Measurements from ENCODE around the gene GRM7. TPM values are rescaled to one million over a fixed set of nuclear protein-coding genes. Genes with fewer than 3 reads are reported as not detected.

Gene GRM7
- total and polyA plus RNA-seq, 2 of the 4 experiments (the other 2 are of a cell fraction), result not detected

GRCh38 chr3:7737263-7737662 is 876.3 kb downstream of the GRM7 start:
- Histone ChIP-seq H4K91ac (ENCODE audit: insufficient read depth, low read depth, low read length) (no peak overlapping the region), H3K4me1 (ENCODE audit: control insufficient read depth, insufficient read depth, low read length) (no peaks in the 10 kb centered on the region), H2AFZ (replicated peaks; ENCODE audit: low read length, poor library complexity) (no peak overlapping the region), H3K4me2 (ENCODE audit: low read depth, low read length) (no peak overlapping the region), H3K27me3 (ENCODE audit: control insufficient read depth, insufficient read depth, low read length) (no peaks in the 10 kb centered on the region), H3K9me3 (ENCODE audit: control insufficient read depth, insufficient read depth, low read length) (peaks cover 7% of the 10 kb centered on the region; the same call in 1 of the 2 replicates), H3K36me3 (ENCODE audit: control insufficient read depth, insufficient read depth, low read length) (no peaks in the 10 kb centered on the region), H4K20me1 (ENCODE audit: insufficient read depth, low read length) (no peaks in the 10 kb centered on the region), H3K56ac (ENCODE audit: extremely low read depth, insufficient read depth, low read length) (no peak overlapping the region), H3K4me3 (ENCODE audit: insufficient read depth, low read depth, low read length) (no peak overlapping the region), H3K27ac (ENCODE audit: insufficient read depth, low read length) (no peak overlapping the region), H2BK20ac (ENCODE audit: low read depth, low read length) (no peak overlapping the region), H3K14ac (replicated peaks; ENCODE audit: low read depth, low read length) (no peak overlapping the region), H2BK120ac (ENCODE audit: low read depth, low read length) (no peak overlapping the region), H2AK5ac (ENCODE audit: low read depth, low read length) (no peak overlapping the region), H3K4ac (ENCODE audit: low read depth, low read length) (no peak overlapping the region), H3K9me1 (ENCODE audit: insufficient read depth, low read length) (no peaks in the 10 kb centered on the region), H2AK9ac (replicated peaks; ENCODE audit: low read depth, low read length, poor library complexity) (no peak overlapping the region), H3K23ac (ENCODE audit: low read depth, low read length) (no peak overlapping the region), H3K9ac (ENCODE audit: low read depth, low read length) (no peak overlapping the region), H3K18ac (ENCODE audit: low read depth, low read length) (no peak overlapping the region), H4K8ac (ENCODE audit: low read depth in 2 of 2, low read length in 2 of 2) (no peak overlapping the region), H2BK15ac (ENCODE audit: low read depth, low read length) (no peak overlapping the region), H3K79me1 (ENCODE audit: low read depth in 1 of 2, low read length in 2 of 2) (no peaks in the 10 kb centered on the region), H2BK5ac (ENCODE audit: low read depth, low read length, poor library complexity, severe bottlenecking) (no peak overlapping the region), H4K5ac (ENCODE audit: low read depth, low read length) (no peak overlapping the region)
- ChIA-PET POLR2A (ENCODE audit: unreplicated experiment) (no interaction called here), CTCF (no interaction called here)
- no peak for TF ChIP-seq NFE2L2 (IDR thresholded peaks at IDR 0.05; ENCODE audit: low read depth, low read length)
- peak; percentile 48; the same call in 1 of the 2 replicates for TF ChIP-seq CEBPB (IDR thresholded peaks at IDR 0.05; ENCODE audit: low read depth, low read length)
- intact Hi-C loops (cut with micrococcal nuclease), result no loop called here
- DNase-seq (no peak), ATAC-seq (ENCODE audit: low read depth) (no peak)
- in situ Hi-C loops (cut with MboI; ENCODE audit: low sequenced_read_pairs), result no loop called here
- BruUV-seq (replicated peaks), result no TSS peak
- WGBS, 2 experiments (ENCODE audit: extremely low coverage in 2 of 2, insufficient read length in 1 of 2), result no CpG with 5 or more reads among the region's 1 CpG
- dilution Hi-C loops (cut with HindIII; ENCODE audit: low sequenced_read_pairs, unreplicated experiment), result no loop called here

Data from IMR-90 (cell line).